ENCODE results near the gene SIGLEC12.
"Not testable (repeated sequence)": the region's sequence is repeated elsewhere in the genome, so short reads cannot be mapped to it uniquely, and the experiment has no call there.

The SIGLEC12 gene

GRCh38 chr19:51476164-51476563 lies 25.4 kb downstream of the SIGLEC12 start:
- Histone ChIP-seq H3K27me3 (ENCODE audit: low read depth, low read length) (peaks cover 6% of the 10 kb centered on the region), H3K9me3 (ENCODE audit: control insufficient read depth in 1 of 2, low read length in 2 of 2) (no peaks in the 10 kb centered on the region), H3K27ac (ENCODE audit: low read length) (no peak overlapping the region), H3K4me1 (ENCODE audit: control insufficient read depth in 1 of 2, insufficient read depth in 2 of 2, low read length in 2 of 2) (no peaks in the 10 kb centered on the region), H3K4me3 (ENCODE audit: low read depth in 1 of 2, low read length in 2 of 2) (no peak overlapping the region), H3K36me3 (ENCODE audit: control insufficient read depth in 1 of 2, insufficient read depth in 2 of 2, low read length in 2 of 2) (no peaks in the 10 kb centered on the region)

DNA sequence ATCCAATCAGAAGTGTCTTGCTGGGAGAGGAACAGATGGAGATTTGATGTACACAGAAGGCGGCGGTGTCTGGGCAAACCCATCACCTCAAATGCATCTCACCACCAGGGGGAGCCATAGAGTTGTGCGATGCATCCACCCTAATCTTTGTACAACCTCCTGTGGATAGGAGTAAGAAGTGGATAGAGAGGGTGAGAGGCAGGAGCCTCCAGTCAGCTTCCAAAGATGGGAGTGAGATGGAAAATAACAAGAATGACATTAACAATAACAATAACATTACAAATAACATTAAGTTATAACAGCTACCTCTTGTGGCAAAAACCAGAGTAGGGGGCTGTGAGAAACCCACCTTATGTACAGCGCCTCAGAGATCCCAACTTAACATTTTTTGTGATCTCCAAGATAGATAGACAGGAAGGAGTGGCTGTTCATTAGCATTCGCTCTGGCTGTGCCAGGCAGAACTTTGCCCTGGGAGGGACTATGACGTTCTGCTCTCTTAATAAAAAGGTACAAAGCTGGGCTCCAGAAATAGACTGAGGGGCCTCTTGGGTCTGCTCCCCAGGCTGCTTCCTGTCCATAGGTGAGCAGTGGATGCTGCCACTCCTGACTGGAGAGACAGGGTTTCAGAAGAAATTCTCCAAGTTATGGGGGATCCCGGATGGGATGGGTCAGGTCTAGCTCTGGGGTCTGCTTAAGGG lies 28.4 kb downstream of the SIGLEC12 start:
- H3K4me1 ChIP-seq (ENCODE audit: control insufficient read depth in 1 of 2, insufficient read depth in 2 of 2, low read length in 2 of 2), result no peaks in the 10 kb centered on the region
- H3K27ac ChIP-seq (ENCODE audit: low read length), result peak overlapping the region; percentile 47
- no peaks in the 10 kb centered on the region for H3K36me3 ChIP-seq (ENCODE audit: control insufficient read depth in 1 of 2, insufficient read depth in 2 of 2, low read length in 2 of 2)
- no peak overlapping the region for H3K4me3 ChIP-seq (ENCODE audit: low read depth in 1 of 2, low read length in 2 of 2)
- no peaks in the 10 kb centered on the region for H3K9me3 ChIP-seq (ENCODE audit: control insufficient read depth in 1 of 2, low read length in 2 of 2)
- no peaks in the 10 kb centered on the region for H3K27me3 ChIP-seq (ENCODE audit: low read depth, low read length)

- H3K27me3 ChIP-seq (ENCODE audit: low read depth, low read length), result no peaks in the 10 kb centered on the region
- no peak overlapping the region for H3K4me3 ChIP-seq (ENCODE audit: low read depth in 1 of 2, low read length in 2 of 2)
- no peaks in the 10 kb centered on the region for H3K36me3 ChIP-seq (ENCODE audit: control insufficient read depth in 1 of 2, insufficient read depth in 2 of 2, low read length in 2 of 2)
- H3K9me3 ChIP-seq (ENCODE audit: control insufficient read depth in 1 of 2, low read length in 2 of 2), result no peaks in the 10 kb centered on the region
- H3K27ac ChIP-seq (ENCODE audit: low read length), result no peak overlapping the region
- H3K4me1 ChIP-seq (ENCODE audit: control insufficient read depth in 1 of 2, insufficient read depth in 2 of 2, low read length in 2 of 2), result no peaks in the 10 kb centered on the region
These were observed 29.0 kb downstream of the SIGLEC12 start for GRCh38 chr19:51472607-51473006.

DNA sequence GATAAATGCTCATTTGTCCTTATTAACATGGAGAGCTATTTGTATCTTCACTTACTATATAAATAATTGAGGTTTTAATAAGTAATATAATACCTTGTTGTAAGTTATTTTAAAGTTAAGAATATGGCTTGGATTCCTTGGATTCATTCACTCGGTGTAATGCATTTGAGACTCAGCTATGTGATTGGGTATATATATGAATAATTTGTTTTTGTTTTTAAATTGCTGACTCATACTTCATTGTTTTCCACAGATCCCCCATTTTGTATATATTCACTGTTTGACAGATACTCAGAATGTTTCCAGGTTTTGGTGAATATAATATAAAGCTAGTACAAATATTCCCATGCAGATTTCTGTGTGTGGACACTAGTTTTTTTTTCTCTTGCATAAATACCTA lies 30.1 kb downstream of the SIGLEC12 start:
- Histone ChIP-seq H3K27ac (ENCODE audit: low read length) (no peak overlapping the region), H3K9me3 (ENCODE audit: control insufficient read depth in 1 of 2, low read length in 2 of 2) (no peaks in the 10 kb centered on the region), H3K27me3 (ENCODE audit: low read depth, low read length) (no peaks in the 10 kb centered on the region)

GRCh38 chr19:51470966-51471365 lies 30.6 kb downstream of the SIGLEC12 start:
- H3K9me3 ChIP-seq (ENCODE audit: control insufficient read depth in 1 of 2, low read length in 2 of 2), result no peaks in the 10 kb centered on the region
- H3K36me3 ChIP-seq (ENCODE audit: control insufficient read depth in 1 of 2, insufficient read depth in 2 of 2, low read length in 2 of 2), result no peaks in the 10 kb centered on the region
- no peak overlapping the region for H3K4me3 ChIP-seq (ENCODE audit: low read depth in 1 of 2, low read length in 2 of 2)
- no peaks in the 10 kb centered on the region for H3K4me1 ChIP-seq (ENCODE audit: control insufficient read depth in 1 of 2, insufficient read depth in 2 of 2, low read length in 2 of 2)
- no peaks in the 10 kb centered on the region for H3K27me3 ChIP-seq (ENCODE audit: low read depth, low read length)
- no peak overlapping the region for H3K27ac ChIP-seq (ENCODE audit: low read length)

More for the DNA sequence above, 30.1 kb downstream of the SIGLEC12 start:
- H3K36me3 ChIP-seq (ENCODE audit: control insufficient read depth in 1 of 2, insufficient read depth in 2 of 2, low read length in 2 of 2), result no peaks in the 10 kb centered on the region
- H3K4me3 ChIP-seq (ENCODE audit: low read depth in 1 of 2, low read length in 2 of 2), result no peak overlapping the region
- H3K4me1 ChIP-seq (ENCODE audit: control insufficient read depth in 1 of 2, insufficient read depth in 2 of 2, low read length in 2 of 2), result no peaks in the 10 kb centered on the region

GRCh38 chr19:51469629-51470028 lies 32.0 kb downstream of the SIGLEC12 start:
- Histone ChIP-seq H3K27me3 (ENCODE audit: low read depth, low read length) (no peaks in the 10 kb centered on the region), H3K27ac (ENCODE audit: low read length) (no peak overlapping the region), H3K36me3 (ENCODE audit: control insufficient read depth in 1 of 2, insufficient read depth in 2 of 2, low read length in 2 of 2) (no peaks in the 10 kb centered on the region), H3K4me1 (ENCODE audit: control insufficient read depth in 1 of 2, insufficient read depth in 2 of 2, low read length in 2 of 2) (no peaks in the 10 kb centered on the region), H3K4me3 (ENCODE audit: low read depth in 1 of 2, low read length in 2 of 2) (no peak overlapping the region), H3K9me3 (ENCODE audit: control insufficient read depth in 1 of 2, low read length in 2 of 2) (no peaks in the 10 kb centered on the region)

- no peak overlapping the region for H3K4me3 ChIP-seq (ENCODE audit: low read depth in 1 of 2, low read length in 2 of 2)
- H3K27me3 ChIP-seq (ENCODE audit: low read depth, low read length), result no peaks in the 10 kb centered on the region
- H3K9me3 ChIP-seq (ENCODE audit: control insufficient read depth in 1 of 2, low read length in 2 of 2), result no peaks in the 10 kb centered on the region
These were observed 32.4 kb downstream of the SIGLEC12 start for GRCh38 chr19:51469162-51469561.

DNA sequence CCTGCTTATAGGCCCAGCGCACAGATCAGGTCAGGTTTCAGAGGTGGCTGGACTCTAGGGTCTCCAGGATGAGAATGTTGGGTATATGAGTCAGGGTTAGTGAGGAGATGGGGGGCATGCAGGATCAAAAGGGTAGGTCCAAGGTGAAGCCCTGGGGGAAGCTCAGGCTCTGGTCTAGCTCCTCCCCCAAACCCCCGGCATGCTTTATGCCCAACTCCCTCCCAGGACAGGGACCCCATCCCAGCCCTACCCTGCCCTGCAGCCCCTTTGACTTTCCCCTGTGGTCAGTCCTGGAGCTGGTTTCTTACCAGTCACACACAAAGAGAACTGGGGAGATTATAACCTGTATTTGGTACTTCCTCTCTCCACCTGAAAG lies 33.1 kb downstream of the SIGLEC12 start:
- H3K27me3 ChIP-seq (ENCODE audit: low read depth, low read length), result no peaks in the 10 kb centered on the region
- no peak overlapping the region for H3K27ac ChIP-seq (ENCODE audit: low read length)
- no peaks in the 10 kb centered on the region for H3K4me1 ChIP-seq (ENCODE audit: control insufficient read depth in 1 of 2, insufficient read depth in 2 of 2, low read length in 2 of 2)
- H3K4me3 ChIP-seq (ENCODE audit: low read depth in 1 of 2, low read length in 2 of 2), result no peak overlapping the region
- H3K9me3 ChIP-seq (ENCODE audit: control insufficient read depth in 1 of 2, low read length in 2 of 2), result no peaks in the 10 kb centered on the region
- H3K36me3 ChIP-seq (ENCODE audit: control insufficient read depth in 1 of 2, insufficient read depth in 2 of 2, low read length in 2 of 2), result no peaks in the 10 kb centered on the region

More at GRCh38 chr19:51469162-51469561, 32.4 kb downstream of the SIGLEC12 start:
- H3K27ac ChIP-seq (ENCODE audit: low read length), result no peak overlapping the region
- no peaks in the 10 kb centered on the region for H3K4me1 ChIP-seq (ENCODE audit: control insufficient read depth in 1 of 2, insufficient read depth in 2 of 2, low read length in 2 of 2)
- no peaks in the 10 kb centered on the region for H3K36me3 ChIP-seq (ENCODE audit: control insufficient read depth in 1 of 2, insufficient read depth in 2 of 2, low read length in 2 of 2)

DNA sequence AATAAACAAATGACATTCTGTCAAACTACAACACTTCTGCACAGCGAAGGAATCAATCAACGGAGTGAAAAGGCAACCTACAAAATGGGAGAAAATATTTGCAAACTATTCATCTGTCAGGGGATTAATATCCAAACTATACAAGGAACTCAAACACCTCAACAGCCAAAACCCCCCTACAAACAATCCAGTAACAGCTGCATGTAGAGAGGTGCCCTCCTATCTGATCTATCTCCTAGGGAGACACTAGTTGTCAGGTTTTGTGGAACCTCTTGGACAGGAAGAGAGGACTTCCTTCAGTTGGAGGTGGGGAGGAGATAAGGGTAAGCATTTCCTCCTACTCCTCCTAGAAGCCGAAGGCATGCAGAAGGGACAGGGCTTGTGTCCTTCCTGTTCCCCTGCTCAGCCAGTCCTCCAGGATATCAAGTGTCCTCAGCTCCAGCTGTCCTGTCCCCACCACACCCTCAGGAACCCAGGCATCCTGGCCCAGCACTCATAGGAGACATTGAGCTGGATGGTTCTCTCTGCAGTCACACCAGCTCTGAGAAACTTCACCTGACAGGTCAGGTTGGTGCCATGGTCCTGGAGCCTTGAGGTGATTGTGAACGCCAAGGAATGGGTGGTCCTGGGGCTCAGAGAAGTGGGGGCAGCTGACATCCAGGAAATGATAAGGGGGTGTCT lies 33.6 kb downstream of the SIGLEC12 start:
- no peaks in the 10 kb centered on the region for H3K36me3 ChIP-seq (ENCODE audit: control insufficient read depth in 1 of 2, insufficient read depth in 2 of 2, low read length in 2 of 2)
- no peaks in the 10 kb centered on the region for H3K27me3 ChIP-seq (ENCODE audit: low read depth, low read length)
- no peaks in the 10 kb centered on the region for H3K4me1 ChIP-seq (ENCODE audit: control insufficient read depth in 1 of 2, insufficient read depth in 2 of 2, low read length in 2 of 2)
- H3K4me3 ChIP-seq (ENCODE audit: low read depth in 1 of 2, low read length in 2 of 2), result no peak overlapping the region
- no peaks in the 10 kb centered on the region for H3K9me3 ChIP-seq (ENCODE audit: control insufficient read depth in 1 of 2, low read length in 2 of 2)
- no peak overlapping the region for H3K27ac ChIP-seq (ENCODE audit: low read length)

DNA sequence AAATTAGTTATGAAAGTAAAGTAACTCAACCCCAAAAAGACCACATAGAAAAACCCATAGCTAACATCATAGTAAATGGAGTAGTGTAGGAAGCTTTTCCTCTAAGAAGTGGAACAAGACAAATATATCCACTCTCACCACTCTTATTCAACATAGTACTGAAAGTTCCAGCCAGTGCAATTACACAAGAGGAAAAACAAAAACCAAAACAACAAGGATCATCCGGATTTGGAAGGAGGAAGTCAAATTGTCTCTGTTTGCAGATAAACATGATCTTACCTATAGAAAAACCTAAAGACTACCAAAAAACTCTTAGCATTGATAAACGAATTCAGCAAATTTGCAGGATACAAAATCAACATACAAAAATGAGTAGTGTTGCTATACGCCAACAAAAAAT lies 34.9 kb downstream of the SIGLEC12 start:
- H3K27me3 ChIP-seq (ENCODE audit: low read depth, low read length), result peaks cover 4% of the 10 kb centered on the region
- H3K36me3 ChIP-seq (ENCODE audit: control insufficient read depth in 1 of 2, insufficient read depth in 2 of 2, low read length in 2 of 2), result no peaks in the 10 kb centered on the region
- no peak overlapping the region for H3K4me3 ChIP-seq (ENCODE audit: low read depth in 1 of 2, low read length in 2 of 2)
- no peak overlapping the region for H3K27ac ChIP-seq (ENCODE audit: low read length)
- no peaks in the 10 kb centered on the region for H3K4me1 ChIP-seq (ENCODE audit: control insufficient read depth in 1 of 2, insufficient read depth in 2 of 2, low read length in 2 of 2)
- no peaks in the 10 kb centered on the region for H3K9me3 ChIP-seq (ENCODE audit: control insufficient read depth in 1 of 2, low read length in 2 of 2)

DNA sequence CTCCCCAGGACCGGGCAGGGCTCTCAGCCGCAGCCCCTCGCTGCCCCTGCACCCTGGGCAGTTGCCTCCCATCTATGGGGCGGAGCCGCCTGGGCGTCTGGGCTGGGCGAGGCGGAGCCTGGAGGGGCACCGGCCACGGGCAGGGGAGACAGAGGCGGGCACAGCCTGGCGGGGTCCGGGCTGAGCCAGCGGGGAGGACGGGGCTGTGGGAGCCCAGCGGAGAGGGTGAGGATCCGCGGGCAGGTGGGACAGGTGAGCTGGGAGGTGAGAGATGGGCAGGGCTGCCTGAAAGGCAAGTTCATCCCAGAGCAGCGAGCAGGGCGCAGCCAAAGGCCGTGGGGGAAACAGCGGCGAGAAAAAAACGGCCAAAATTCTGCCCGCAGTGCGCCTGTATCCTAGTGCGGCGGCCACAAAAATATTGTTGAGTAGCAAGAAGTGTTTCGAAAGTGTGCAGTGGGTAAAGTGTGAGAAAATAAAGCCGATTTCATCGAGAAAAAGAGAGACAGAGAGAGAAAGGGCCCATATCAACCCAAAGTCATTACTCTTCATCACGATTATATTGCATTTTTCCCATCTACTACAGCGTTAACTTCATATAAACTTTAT lies 37.5 kb downstream of the SIGLEC12 start:
- H3K27ac ChIP-seq (ENCODE audit: low read length); H3K36me3 ChIP-seq (ENCODE audit: control insufficient read depth in 1 of 2, insufficient read depth in 2 of 2, low read length in 2 of 2); H3K4me1 ChIP-seq (ENCODE audit: control insufficient read depth in 1 of 2, insufficient read depth in 2 of 2, low read length in 2 of 2); H3K9me3 ChIP-seq (ENCODE audit: control insufficient read depth in 1 of 2, low read length in 2 of 2); H3K4me3 ChIP-seq (ENCODE audit: low read depth in 1 of 2, low read length in 2 of 2); H3K27me3 ChIP-seq (ENCODE audit: low read depth, low read length): not testable (repeated sequence)

Data from muscle layer of duodenum (tissue), 2 donors.